PFSK-1 (cell line): Measurements from ENCODE around the gene SIGLEC7.

Experiments
- POLR2AphosphoS5 ChIP-seq: IDR thresholded peaks from 2 replicates; pipeline ENCODE4 v1.6.1; 2012; ENCODE audit warnings: low read depth, mild to moderate bottlenecking, control low read depth, low read length, moderate library complexity
- SIN3A ChIP-seq: IDR thresholded peaks from 2 replicates; pipeline ENCODE4 v1.6.1; 2012; ENCODE audit warnings: mild to moderate bottlenecking, low read length, moderate library complexity, borderline replicate concordance; ENCODE audit not compliant: insufficient read depth
- TAF1 ChIP-seq: IDR thresholded peaks from 2 replicates; pipeline ENCODE4 v1.6.1; 2012; ENCODE audit warnings: low read length, control low read depth, borderline replicate concordance; ENCODE audit not compliant: insufficient read depth
- TF ChIP-seq, protein P1 (sequence below), 2 experiments: IDR thresholded peaks; 2 replicates each; pipeline versions ENCODE4 v1.6.1 to v1.8.0; 2011 to 2012; ENCODE audit warnings: low read depth in 2 of 2, low read length in 2 of 2, control low read depth in 1 of 2, inconsistent platforms in 1 of 2, mild to moderate bottlenecking in 1 of 2, moderate library complexity in 1 of 2; ENCODE audit not compliant: insufficient read depth in 1 of 2

DNA sequence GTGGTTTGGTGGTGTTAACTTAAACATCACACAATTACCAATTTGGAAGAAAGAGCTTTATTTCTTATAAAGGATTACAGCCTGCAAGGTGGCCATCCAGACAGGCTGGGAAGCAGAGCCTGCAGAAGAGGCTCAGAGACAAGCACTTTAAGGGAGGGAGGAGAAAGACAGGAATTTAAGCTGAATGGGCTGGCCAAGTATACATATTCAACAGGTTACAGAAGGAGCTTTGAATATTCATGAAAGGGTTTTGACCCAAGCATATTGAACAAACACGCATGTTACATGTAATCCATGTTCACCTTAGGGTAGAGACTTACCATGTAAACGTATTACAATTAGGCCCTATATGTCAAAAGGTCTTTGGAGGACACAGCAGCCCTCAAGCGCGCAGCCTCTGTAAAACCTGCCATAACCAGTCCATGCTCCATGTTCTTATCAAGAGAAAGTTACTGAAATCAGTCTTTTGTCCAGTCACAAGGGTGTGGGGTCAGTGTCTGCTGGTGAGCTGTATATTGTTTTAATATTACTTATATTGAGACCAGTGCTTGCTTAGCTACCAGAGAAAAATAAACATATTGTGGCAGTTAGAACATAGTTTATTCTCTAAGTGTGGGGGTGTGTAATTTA is 19.9 kb downstream of the SIGLEC7 start:
- TF ChIP-seq, protein P1, sequence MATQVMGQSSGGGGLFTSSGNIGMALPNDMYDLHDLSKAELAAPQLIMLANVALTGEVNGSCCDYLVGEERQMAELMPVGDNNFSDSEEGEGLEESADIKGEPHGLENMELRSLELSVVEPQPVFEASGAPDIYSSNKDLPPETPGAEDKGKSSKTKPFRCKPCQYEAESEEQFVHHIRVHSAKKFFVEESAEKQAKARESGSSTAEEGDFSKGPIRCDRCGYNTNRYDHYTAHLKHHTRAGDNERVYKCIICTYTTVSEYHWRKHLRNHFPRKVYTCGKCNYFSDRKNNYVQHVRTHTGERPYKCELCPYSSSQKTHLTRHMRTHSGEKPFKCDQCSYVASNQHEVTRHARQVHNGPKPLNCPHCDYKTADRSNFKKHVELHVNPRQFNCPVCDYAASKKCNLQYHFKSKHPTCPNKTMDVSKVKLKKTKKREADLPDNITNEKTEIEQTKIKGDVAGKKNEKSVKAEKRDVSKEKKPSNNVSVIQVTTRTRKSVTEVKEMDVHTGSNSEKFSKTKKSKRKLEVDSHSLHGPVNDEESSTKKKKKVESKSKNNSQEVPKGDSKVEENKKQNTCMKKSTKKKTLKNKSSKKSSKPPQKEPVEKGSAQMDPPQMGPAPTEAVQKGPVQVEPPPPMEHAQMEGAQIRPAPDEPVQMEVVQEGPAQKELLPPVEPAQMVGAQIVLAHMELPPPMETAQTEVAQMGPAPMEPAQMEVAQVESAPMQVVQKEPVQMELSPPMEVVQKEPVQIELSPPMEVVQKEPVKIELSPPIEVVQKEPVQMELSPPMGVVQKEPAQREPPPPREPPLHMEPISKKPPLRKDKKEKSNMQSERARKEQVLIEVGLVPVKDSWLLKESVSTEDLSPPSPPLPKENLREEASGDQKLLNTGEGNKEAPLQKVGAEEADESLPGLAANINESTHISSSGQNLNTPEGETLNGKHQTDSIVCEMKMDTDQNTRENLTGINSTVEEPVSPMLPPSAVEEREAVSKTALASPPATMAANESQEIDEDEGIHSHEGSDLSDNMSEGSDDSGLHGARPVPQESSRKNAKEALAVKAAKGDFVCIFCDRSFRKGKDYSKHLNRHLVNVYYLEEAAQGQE (IDR thresholded peaks at IDR 0.05; ENCODE audit: insufficient read depth in 1 of 2, low read depth in 2 of 2, low read length in 2 of 2): no peak
- no peak for TF ChIP-seq POLR2AphosphoS5
- TF ChIP-seq TAF1: no peak
- TF ChIP-seq SIN3A: no peak
